ENCODE data around the gene PPME1. TPM values are rescaled to one million over a fixed set of nuclear protein-coding genes. Genes with fewer than 3 reads are reported as not detected.

The PPME1 gene
- total RNA-seq, 1 donor from 2014 or later = 29.2 TPM

GRCh38 chr11:74206746-74207145 is 35.7 kb downstream of the PPME1 start:
- DNase-seq (ENCODE audit: extremely low spot score in 2 of 2) = no peak
- Histone ChIP-seq H3K27me3 (no peaks in the 10 kb centered on the region), H3K4me3 (no peak overlapping the region), H3K27ac (no peak overlapping the region), H3K36me3 (peaks cover 0 to 16% of the 10 kb centered on the region in 2 donors), H3K9me3 (no peaks in the 10 kb centered on the region), H3K4me1 (no peaks in the 10 kb centered on the region)
- TF ChIP-seq POLR2A (IDR thresholded peaks at IDR 0.05) = no peak
- no peak for TF ChIP-seq POLR2AphosphoS5 (IDR thresholded peaks at IDR 0.05; ENCODE audit: insufficient read depth in 1 of 2, low read depth in 1 of 2)
- TF ChIP-seq CTCF (IDR thresholded peaks at IDR 0.05) = no peak
- intact Hi-C loops (cut with DNase I) = no loop called here

- Histone ChIP-seq H3K36me3 (peaks cover 0 to 16% of the 10 kb centered on the region in 2 donors), H3K4me1 (no peaks in the 10 kb centered on the region), H3K9me3 (no peaks in the 10 kb centered on the region), H3K27me3 (no peaks in the 10 kb centered on the region), H3K4me3 (no peak overlapping the region), H3K27ac (no peak overlapping the region)
- intact Hi-C loops (cut with DNase I) = no loop called here
- no peak for DNase-seq (ENCODE audit: extremely low spot score in 2 of 2)
- no peak for TF ChIP-seq CTCF (IDR thresholded peaks at IDR 0.05)
- TF ChIP-seq POLR2AphosphoS5 (IDR thresholded peaks at IDR 0.05; ENCODE audit: insufficient read depth in 1 of 2, low read depth in 1 of 2) = no peak
- TF ChIP-seq POLR2A (IDR thresholded peaks at IDR 0.05) = no peak
Measured at GRCh38 chr11:74208507-74208906, 37.4 kb downstream of the PPME1 start.

GRCh38 chr11:74212533-74212932 is 41.4 kb downstream of the PPME1 start:
- DNase-seq (ENCODE audit: extremely low spot score in 2 of 2) = no peak
- Histone ChIP-seq H3K4me3 (no peak overlapping the region), H3K9me3 (no peaks in the 10 kb centered on the region), H3K27ac (no peak overlapping the region), H3K4me1 (no peaks in the 10 kb centered on the region), H3K27me3 (no peaks in the 10 kb centered on the region), H3K36me3 (peaks cover 0 to 16% of the 10 kb centered on the region in 2 donors)
- intact Hi-C loops (cut with DNase I) = no loop called here
- TF ChIP-seq POLR2A (IDR thresholded peaks at IDR 0.05) = no peak

GRCh38 chr11:74220376-74220775 is 49.3 kb downstream of the PPME1 start:
- TF ChIP-seq POLR2A (IDR thresholded peaks at IDR 0.05) (no peak), CTCF (IDR thresholded peaks at IDR 0.05) (no peak), POLR2AphosphoS5 (IDR thresholded peaks at IDR 0.05; ENCODE audit: insufficient read depth in 1 of 2, low read depth in 1 of 2) (no peak)
- H3K4me3 ChIP-seq = no peak overlapping the region
- no peak for DNase-seq (ENCODE audit: extremely low spot score in 2 of 2)
- H3K4me1 ChIP-seq = no peaks in the 10 kb centered on the region
- H3K36me3 ChIP-seq = no peaks in the 10 kb centered on the region
- intact Hi-C loops (cut with DNase I) = no loop called here
- no peaks in the 10 kb centered on the region for H3K9me3 ChIP-seq
- H3K27me3 ChIP-seq = no peaks in the 10 kb centered on the region
- H3K27ac ChIP-seq = no peak overlapping the region

- Histone ChIP-seq H3K27me3 (no peaks in the 10 kb centered on the region), H3K27ac (no peak overlapping the region), H3K4me1 (no peaks in the 10 kb centered on the region), H3K4me3 (no peak overlapping the region), H3K36me3 (no peaks in the 10 kb centered on the region), H3K9me3 (no peaks in the 10 kb centered on the region)
- TF ChIP-seq POLR2A (IDR thresholded peaks at IDR 0.05) (no peak), POLR2AphosphoS5 (IDR thresholded peaks at IDR 0.05; ENCODE audit: insufficient read depth in 1 of 2, low read depth in 1 of 2) (no peak), CTCF (IDR thresholded peaks at IDR 0.05) (no peak)
- no peak for DNase-seq (ENCODE audit: extremely low spot score in 2 of 2)
- intact Hi-C loops (cut with DNase I) = no loop called here
Measured at GRCh38 chr11:74221816-74222215, 50.7 kb downstream of the PPME1 start.

- intact Hi-C loops (cut with DNase I) = no loop called here
- DNase-seq (ENCODE audit: extremely low spot score in 2 of 2) = no peak
- Histone ChIP-seq H3K4me1 (no peaks in the 10 kb centered on the region), H3K4me3 (no peak overlapping the region), H3K36me3 (peaks cover 0 to 8% of the 10 kb centered on the region in 2 donors), H3K27ac (no peak overlapping the region), H3K27me3 (no peaks in the 10 kb centered on the region), H3K9me3 (no peaks in the 10 kb centered on the region)
- TF ChIP-seq POLR2AphosphoS5 (IDR thresholded peaks at IDR 0.05; ENCODE audit: insufficient read depth in 1 of 2, low read depth in 1 of 2) (no peak), CTCF (IDR thresholded peaks at IDR 0.05) (no peak), POLR2A (IDR thresholded peaks at IDR 0.05) (no peak)
Measured at GRCh38 chr11:74225565-74225964, 54.5 kb downstream of the PPME1 start.

Data from vagina (tissue), 2 donors.